Measurements from ENCODE around the gene AMOTL2.

DNA sequence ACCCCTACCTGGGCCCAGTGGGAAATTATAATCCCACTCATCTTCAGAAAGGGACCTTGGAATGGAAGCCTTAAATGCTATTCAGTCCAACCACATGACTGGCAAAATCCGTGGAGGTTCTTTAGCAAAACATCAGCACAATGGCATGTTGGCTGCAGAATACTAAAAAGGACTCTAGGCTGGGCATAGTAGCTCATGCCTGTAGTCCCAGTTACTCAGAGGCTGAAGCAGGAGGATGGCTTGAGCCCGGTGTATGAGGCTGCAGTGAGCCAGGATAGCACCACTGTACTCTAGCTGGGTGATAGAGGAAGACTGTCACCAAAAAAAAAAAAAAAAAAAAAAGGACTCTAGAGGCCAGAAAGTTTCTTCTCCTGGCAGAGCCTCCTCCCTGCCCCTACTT is 63.0 kb downstream of the AMOTL2 start:
- TF ChIP-seq, protein P1, sequence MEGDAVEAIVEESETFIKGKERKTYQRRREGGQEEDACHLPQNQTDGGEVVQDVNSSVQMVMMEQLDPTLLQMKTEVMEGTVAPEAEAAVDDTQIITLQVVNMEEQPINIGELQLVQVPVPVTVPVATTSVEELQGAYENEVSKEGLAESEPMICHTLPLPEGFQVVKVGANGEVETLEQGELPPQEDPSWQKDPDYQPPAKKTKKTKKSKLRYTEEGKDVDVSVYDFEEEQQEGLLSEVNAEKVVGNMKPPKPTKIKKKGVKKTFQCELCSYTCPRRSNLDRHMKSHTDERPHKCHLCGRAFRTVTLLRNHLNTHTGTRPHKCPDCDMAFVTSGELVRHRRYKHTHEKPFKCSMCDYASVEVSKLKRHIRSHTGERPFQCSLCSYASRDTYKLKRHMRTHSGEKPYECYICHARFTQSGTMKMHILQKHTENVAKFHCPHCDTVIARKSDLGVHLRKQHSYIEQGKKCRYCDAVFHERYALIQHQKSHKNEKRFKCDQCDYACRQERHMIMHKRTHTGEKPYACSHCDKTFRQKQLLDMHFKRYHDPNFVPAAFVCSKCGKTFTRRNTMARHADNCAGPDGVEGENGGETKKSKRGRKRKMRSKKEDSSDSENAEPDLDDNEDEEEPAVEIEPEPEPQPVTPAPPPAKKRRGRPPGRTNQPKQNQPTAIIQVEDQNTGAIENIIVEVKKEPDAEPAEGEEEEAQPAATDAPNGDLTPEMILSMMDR (IDR thresholded peaks at IDR 0.05 in 2 of 3, conservative IDR thresholded peaks at IDR 0.05 in 1 of 3; ENCODE audit: insufficient read depth in 2 of 3, low read depth in 1 of 3, low read length in 3 of 3) = no peak
- TF ChIP-seq CEBPB (tag; IDR thresholded peaks at IDR 0.05) (no peak), MYNN (IDR thresholded peaks at IDR 0.05) (no peak), MYNN (CRISPR knock-in tag; IDR thresholded peaks at IDR 0.05) (no peak), PRPF4 (IDR thresholded peaks at IDR 0.05; ENCODE audit: insufficient read depth, low read depth, low read length, poor library complexity, severe bottlenecking) (no peak), POLR2AphosphoS5 (IDR thresholded peaks at IDR 0.05; ENCODE audit: control insufficient read depth, insufficient read depth, low read depth, low read length) (no peak), NBN (IDR thresholded peaks at IDR 0.05; ENCODE audit: low read depth) (no peak)
- TF ChIP-seq, protein P2, sequence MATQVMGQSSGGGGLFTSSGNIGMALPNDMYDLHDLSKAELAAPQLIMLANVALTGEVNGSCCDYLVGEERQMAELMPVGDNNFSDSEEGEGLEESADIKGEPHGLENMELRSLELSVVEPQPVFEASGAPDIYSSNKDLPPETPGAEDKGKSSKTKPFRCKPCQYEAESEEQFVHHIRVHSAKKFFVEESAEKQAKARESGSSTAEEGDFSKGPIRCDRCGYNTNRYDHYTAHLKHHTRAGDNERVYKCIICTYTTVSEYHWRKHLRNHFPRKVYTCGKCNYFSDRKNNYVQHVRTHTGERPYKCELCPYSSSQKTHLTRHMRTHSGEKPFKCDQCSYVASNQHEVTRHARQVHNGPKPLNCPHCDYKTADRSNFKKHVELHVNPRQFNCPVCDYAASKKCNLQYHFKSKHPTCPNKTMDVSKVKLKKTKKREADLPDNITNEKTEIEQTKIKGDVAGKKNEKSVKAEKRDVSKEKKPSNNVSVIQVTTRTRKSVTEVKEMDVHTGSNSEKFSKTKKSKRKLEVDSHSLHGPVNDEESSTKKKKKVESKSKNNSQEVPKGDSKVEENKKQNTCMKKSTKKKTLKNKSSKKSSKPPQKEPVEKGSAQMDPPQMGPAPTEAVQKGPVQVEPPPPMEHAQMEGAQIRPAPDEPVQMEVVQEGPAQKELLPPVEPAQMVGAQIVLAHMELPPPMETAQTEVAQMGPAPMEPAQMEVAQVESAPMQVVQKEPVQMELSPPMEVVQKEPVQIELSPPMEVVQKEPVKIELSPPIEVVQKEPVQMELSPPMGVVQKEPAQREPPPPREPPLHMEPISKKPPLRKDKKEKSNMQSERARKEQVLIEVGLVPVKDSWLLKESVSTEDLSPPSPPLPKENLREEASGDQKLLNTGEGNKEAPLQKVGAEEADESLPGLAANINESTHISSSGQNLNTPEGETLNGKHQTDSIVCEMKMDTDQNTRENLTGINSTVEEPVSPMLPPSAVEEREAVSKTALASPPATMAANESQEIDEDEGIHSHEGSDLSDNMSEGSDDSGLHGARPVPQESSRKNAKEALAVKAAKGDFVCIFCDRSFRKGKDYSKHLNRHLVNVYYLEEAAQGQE (IDR thresholded peaks at IDR 0.05; ENCODE audit: borderline replicate concordance) = no peak
- TF ChIP-seq, protein P2 (CRISPR knock-in tag; IDR thresholded peaks at IDR 0.05; ENCODE audit: low read depth) = no peak

Measured in K562 (cell line).